Small intestine (tissue), 7 donors: Measurements from ENCODE around the gene DHRS13. TPM values are rescaled to one million over a fixed set of nuclear protein-coding genes. Genes with fewer than 3 reads are reported as not detected.
A peak's percentile ranks its signal among the peaks of the same experiment; 100 is the strongest.
"Not testable (repeated sequence)": the region's sequence is repeated elsewhere in the genome, so short reads cannot be mapped to it uniquely, and the experiment has no call there.

Experiments used
- DNase-seq, 2 donors: peaks; one replicate each; pipeline versions ENCODE4 v3.0.0 to v3.0.0-alpha.2; 2013
- FAIRE-seq: peaks from 2 replicates; lab custom pipeline; 2012; peaks lifted over from hg19 to GRCh38; lab: Jason Lieb, UNC
- H3K27ac ChIP-seq, 3 donors: one replicate each; pipeline ENCODE4 v1.5.1; 2013; ENCODE audit warnings: low read length in 2 of 3, mild to moderate bottlenecking in 2 of 3, control low read depth in 1 of 3, inconsistent platforms in 1 of 3, low read depth in 1 of 3, moderate library complexity in 1 of 3
- H3K27me3 ChIP-seq, 3 donors: one replicate each; pipeline ENCODE4 v1.6.1; 2013; ENCODE audit warnings: low read length in 3 of 3, inconsistent platforms in 1 of 3; ENCODE audit not compliant: control insufficient read depth in 3 of 3, insufficient read depth in 3 of 3
- H3K36me3 ChIP-seq, 3 donors: one replicate each; pipeline ENCODE4 v1.6.1; 2013; ENCODE audit warnings: low read length in 3 of 3, inconsistent platforms in 1 of 3, low read depth in 1 of 3, mild to moderate bottlenecking in 1 of 3, moderate library complexity in 1 of 3; ENCODE audit not compliant: control insufficient read depth in 3 of 3, insufficient read depth in 2 of 3
- H3K4me1 ChIP-seq, 3 donors: one replicate each; pipeline ENCODE4 v1.6.1; 2013; ENCODE audit warnings: low read length in 2 of 3, inconsistent platforms in 1 of 3, low read depth in 1 of 3, mild to moderate bottlenecking in 1 of 3, moderate library complexity in 1 of 3; ENCODE audit not compliant: control insufficient read depth in 3 of 3, insufficient read depth in 2 of 3
- H3K4me3 ChIP-seq, 3 donors: one replicate each; pipeline ENCODE4 v1.5.1; 2013; ENCODE audit warnings: low read length in 3 of 3, control low read depth in 1 of 3, inconsistent platforms in 1 of 3, low read depth in 1 of 3, mild to moderate bottlenecking in 1 of 3, moderate library complexity in 1 of 3
- H3K9me3 ChIP-seq, 2 donors: one replicate each; pipeline ENCODE4 v1.6.1; 2013; ENCODE audit warnings: low read depth in 1 of 2, low read length in 1 of 2; ENCODE audit not compliant: control insufficient read depth in 2 of 2, insufficient read depth in 1 of 2
- whole genome bisulfite sequencing, 3 donors: extraction: QIAGEN DNeasy Blood & Tissue Kit; methylation state at CpG; one replicate each; pipeline ENCODE4 v1.1.7; 2013; 5-methylcytosine and 5-hydroxymethylcytosine counted together
- polyA plus RNA-seq, 4 donors: library from polyadenylated mRNA; stranded (reverse) in 3 of 4; unstranded in 1 of 4; fragments of 200-250 nt in 3 of 4; fragments of 120-200 nt in 1 of 4; gene quantifications; one replicate each; pipeline versions ENCODE4 v1.2.1 to v1.2.3, GENCODE V29; 2013
- donor health status: healthy with polysubstance abuse.
- donor health status: control.
- donor health status: control.
- donor health status: Bipolar disorder and iron deficiency.
- donor health status: healthy.

Gene DHRS13
- polyA plus RNA-seq, 4 donors, result 7.3 to 11.3 (median 8.8) TPM

GRCh38 chr17:28906276-28906675, 3.4 kb upstream of the DHRS13 start:
- no peak overlapping the region for H3K27ac ChIP-seq
- FAIRE-seq, result no peak
- no peak for DNase-seq
- no peak overlapping the region for H3K4me3 ChIP-seq
- peaks cover 22 to 55% (median 27%) of the 10 kb centered on the region in 3 donors for H3K36me3 ChIP-seq
- H3K27me3 ChIP-seq, result no peaks in the 10 kb centered on the region
- WGBS, 3 donors, result 84 to 94% (median 94%) methylated on average over 8 to 9 of the region's 9 CpGs
- no peaks in the 10 kb centered on the region for H3K9me3 ChIP-seq
- H3K4me1 ChIP-seq, result peaks cover 2 to 12% (median 4%) of the 10 kb centered on the region in 3 donors

GRCh38 chr17:28904800-28905199, 1.9 kb upstream of the DHRS13 start:
- H3K27me3 ChIP-seq, result no peaks in the 10 kb centered on the region
- no peak overlapping the region for H3K27ac ChIP-seq
- no peaks in the 10 kb centered on the region for H3K9me3 ChIP-seq
- H3K36me3 ChIP-seq, result peaks cover 12 to 49% (median 14%) of the 10 kb centered on the region in 3 donors
- DNase-seq, result no peak
- no peak overlapping the region for H3K4me3 ChIP-seq
- H3K4me1 ChIP-seq, result peaks cover 2 to 12% (median 4%) of the 10 kb centered on the region in 3 donors
- WGBS, 3 donors, result 48 to 66% (median 65%) methylated on average over 4 of the region's 4 CpGs
- FAIRE-seq, result no peak

GRCh38 chr17:28903546-28903841, 615 bp upstream of the DHRS13 start:
- FAIRE-seq, H3K4me3 ChIP-seq, H3K9me3 ChIP-seq, DNase-seq, H3K27me3 ChIP-seq: not testable (repeated sequence)
- 46 to 59% (median 51%) methylated on average over 5 of the region's 5 CpGs for WGBS, 3 donors
- H3K4me1 ChIP-seq, result peaks cover 2 to 14% (median 4%) of the 10 kb centered on the region in 3 donors
- H3K36me3 ChIP-seq, result peaks cover 7 to 41% (median 8%) of the 10 kb centered on the region in 3 donors
- peak overlapping the region in 2 of 3 donors; percentile 29 to 81 for H3K27ac ChIP-seq

- WGBS, 3 donors, result 5% methylated on average over 58 to 62 of the region's 62 CpGs
- H3K27ac ChIP-seq, result peak overlapping the region; percentile 83 to 87 (median 83)
- H3K36me3 ChIP-seq, result peaks cover 3 to 30% (median 7%) of the 10 kb centered on the region in 3 donors
- FAIRE-seq (no peak), DNase-seq (peak; percentile 17 to 53)
- H3K9me3 ChIP-seq, result no peaks in the 10 kb centered on the region
- peak overlapping the region; percentile 61 to 67 (median 62) for H3K4me3 ChIP-seq
- peaks cover 2 to 23% (median 4%) of the 10 kb centered on the region in 3 donors for H3K4me1 ChIP-seq
- no peaks in the 10 kb centered on the region for H3K27me3 ChIP-seq
Observed at GRCh38 chr17:28901866-28902818, 737 bp downstream of the DHRS13 start.

- Histone ChIP-seq H3K9me3 (no peaks in the 10 kb centered on the region), H3K36me3 (peaks cover 0 to 20% (median 4%) of the 10 kb centered on the region in 3 donors), H3K27ac (no peak overlapping the region), H3K27me3 (no peaks in the 10 kb centered on the region), H3K4me3 (no peak overlapping the region), H3K4me1 (peaks cover 2 to 26% (median 8%) of the 10 kb centered on the region in 3 donors)
- FAIRE-seq (no peak), DNase-seq (no peak)
- 89 to 93% (median 89%) methylated on average over 24 of the region's 24 CpGs for WGBS, 3 donors
Observed at GRCh38 chr17:28900986-28901726, 1.7 kb downstream of the DHRS13 start.

- Histone ChIP-seq H3K4me1 (peaks cover 2 to 30% (median 9%) of the 10 kb centered on the region in 3 donors), H3K27ac (no peak overlapping the region), H3K4me3 (no peak overlapping the region), H3K36me3 (peaks cover 0 to 18% (median 0%) of the 10 kb centered on the region in 3 donors), H3K27me3 (no peaks in the 10 kb centered on the region), H3K9me3 (no peaks in the 10 kb centered on the region)
- FAIRE-seq, result no peak
- DNase-seq, result no peak
- 96 to 98% (median 97%) methylated on average over 5 of the region's 5 CpGs for WGBS, 3 donors
Observed at GRCh38 chr17:28899212-28899815, 3.6 kb downstream of the DHRS13 start.

GRCh38 chr17:28898527-28898955, 4.3 kb downstream of the DHRS13 start:
- Histone ChIP-seq H3K4me3 (no peak overlapping the region), H3K27ac (peak overlapping the region in 1 of 3 donors; percentile 81), H3K9me3 (no peaks in the 10 kb centered on the region), H3K27me3 (no peaks in the 10 kb centered on the region), H3K4me1 (peaks cover 2 to 30% (median 9%) of the 10 kb centered on the region in 3 donors), H3K36me3 (peaks cover 0 to 18% (median 0%) of the 10 kb centered on the region in 3 donors)
- WGBS, 3 donors, result 87 to 91% (median 91%) methylated on average over 12 of the region's 12 CpGs
- DNase-seq (no peak), FAIRE-seq (no peak)
